ENCODE data around the gene METTL4.
"Not testable (repeated sequence)": the region's sequence is repeated elsewhere in the genome, so short reads cannot be mapped to it uniquely, and the experiment has no call there.

The METTL4 gene

GRCh38 chr18:2529154-2529553, 42.2 kb downstream of the METTL4 start:
- no peak for TF ChIP-seq CTCF (IDR thresholded peaks at IDR 0.05; ENCODE audit: insufficient read depth, low read depth, low read length, missing control alignments)
- DNase-seq (ENCODE audit: low read depth), result no peak
- no peak overlapping the region for H3K4me3 ChIP-seq (ENCODE audit: low read length)

- DNase-seq (ENCODE audit: low read depth), result no peak
- no peak for TF ChIP-seq CTCF (IDR thresholded peaks at IDR 0.05; ENCODE audit: insufficient read depth, low read depth, low read length, missing control alignments)
- no peak overlapping the region for H3K4me3 ChIP-seq (ENCODE audit: low read length)
Measured at GRCh38 chr18:2526329-2526728, 45.0 kb downstream of the METTL4 start.

GRCh38 chr18:2524794-2525198, 46.5 kb downstream of the METTL4 start:
- not testable (repeated sequence) for DNase-seq (ENCODE audit: low read depth); H3K4me3 ChIP-seq (ENCODE audit: low read length)

GRCh38 chr18:2522112-2522511, 49.2 kb downstream of the METTL4 start:
- no peak overlapping the region for H3K4me3 ChIP-seq (ENCODE audit: low read length)
- no peak for DNase-seq (ENCODE audit: low read depth)
- no peak for TF ChIP-seq CTCF (IDR thresholded peaks at IDR 0.05; ENCODE audit: insufficient read depth, low read depth, low read length, missing control alignments)

GRCh38 chr18:2518473-2518872, 52.8 kb downstream of the METTL4 start:
- no peak for TF ChIP-seq CTCF (IDR thresholded peaks at IDR 0.05; ENCODE audit: insufficient read depth, low read depth, low read length, missing control alignments)
- peak; percentile 23 for DNase-seq (ENCODE audit: low read depth)
- no peak overlapping the region for H3K4me3 ChIP-seq (ENCODE audit: low read length)

GRCh38 chr18:2515908-2516625, 55.2 kb downstream of the METTL4 start:
- TF ChIP-seq CTCF (IDR thresholded peaks at IDR 0.05; ENCODE audit: insufficient read depth, low read depth, low read length, missing control alignments), result no peak
- H3K4me3 ChIP-seq (ENCODE audit: low read length), result no peak overlapping the region
- peak; percentile 95 for DNase-seq (ENCODE audit: low read depth)

- H3K4me3 ChIP-seq (ENCODE audit: low read length), result no peak overlapping the region
- DNase-seq (ENCODE audit: low read depth), result peak; percentile 86
- TF ChIP-seq CTCF (IDR thresholded peaks at IDR 0.05; ENCODE audit: insufficient read depth, low read depth, low read length, missing control alignments), result no peak
Measured at GRCh38 chr18:2515171-2515787, 56.0 kb downstream of the METTL4 start.
